Mucosa of stomach (tissue), 1 donor: ENCODE results near the gene HHATL.

Source experiments
- H3K27me3 ChIP-seq: one replicate; pipeline ENCODE4 v1.7.0; 2013; ENCODE audit warnings: mild to moderate bottlenecking, low read length; ENCODE audit not compliant: control insufficient read depth, insufficient read depth
- H3K36me3 ChIP-seq: one replicate; pipeline ENCODE4 v1.7.0; 2013; ENCODE audit warnings: low read length; ENCODE audit not compliant: control insufficient read depth, insufficient read depth
- H3K4me1 ChIP-seq: one replicate; pipeline ENCODE4 v1.7.0; 2013; ENCODE audit warnings: mild to moderate bottlenecking, low read length; ENCODE audit not compliant: control insufficient read depth, insufficient read depth
- H3K4me3 ChIP-seq: one replicate; pipeline ENCODE4 v1.7.0; 2013; ENCODE audit warnings: low read length
- H3K9ac ChIP-seq: one replicate; pipeline ENCODE4 v1.7.0; 2013; ENCODE audit warnings: mild to moderate bottlenecking, low read length, moderate library complexity
- H3K9me3 ChIP-seq: one replicate; pipeline ENCODE4 v1.7.0; 2013; ENCODE audit warnings: mild to moderate bottlenecking, low read length, moderate library complexity; ENCODE audit not compliant: control insufficient read depth
- donor health status: Pancreatic carcinoma.

Gene HHATL

DNA sequence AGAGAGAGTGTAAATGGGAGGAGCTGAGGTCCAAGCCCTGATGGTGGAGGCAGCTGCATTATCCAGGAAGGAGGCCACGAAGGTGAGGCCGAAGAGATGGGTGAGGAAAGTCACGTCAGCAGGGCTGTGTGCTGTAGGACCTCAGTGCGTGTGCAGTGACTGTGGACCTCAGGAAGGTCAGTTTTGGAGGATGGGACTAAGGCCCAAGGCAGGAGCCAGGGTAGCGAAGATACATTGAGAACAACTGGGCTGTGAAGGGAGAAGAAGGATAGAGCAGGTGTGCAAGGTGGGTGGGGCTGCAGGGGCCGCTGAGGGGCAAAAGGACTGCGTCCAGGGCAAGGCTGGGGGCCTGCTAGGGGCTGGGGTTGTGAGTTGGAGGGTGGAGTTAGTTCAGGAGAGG, 12.4 kb downstream of the HHATL start:
- Histone ChIP-seq H3K4me1 (no peaks in the 10 kb centered on the region), H3K4me3 (no peak overlapping the region), H3K36me3 (no peaks in the 10 kb centered on the region), H3K27me3 (peaks cover 19% of the 10 kb centered on the region), H3K9ac (no peak overlapping the region), H3K9me3 (no peaks in the 10 kb centered on the region)

DNA sequence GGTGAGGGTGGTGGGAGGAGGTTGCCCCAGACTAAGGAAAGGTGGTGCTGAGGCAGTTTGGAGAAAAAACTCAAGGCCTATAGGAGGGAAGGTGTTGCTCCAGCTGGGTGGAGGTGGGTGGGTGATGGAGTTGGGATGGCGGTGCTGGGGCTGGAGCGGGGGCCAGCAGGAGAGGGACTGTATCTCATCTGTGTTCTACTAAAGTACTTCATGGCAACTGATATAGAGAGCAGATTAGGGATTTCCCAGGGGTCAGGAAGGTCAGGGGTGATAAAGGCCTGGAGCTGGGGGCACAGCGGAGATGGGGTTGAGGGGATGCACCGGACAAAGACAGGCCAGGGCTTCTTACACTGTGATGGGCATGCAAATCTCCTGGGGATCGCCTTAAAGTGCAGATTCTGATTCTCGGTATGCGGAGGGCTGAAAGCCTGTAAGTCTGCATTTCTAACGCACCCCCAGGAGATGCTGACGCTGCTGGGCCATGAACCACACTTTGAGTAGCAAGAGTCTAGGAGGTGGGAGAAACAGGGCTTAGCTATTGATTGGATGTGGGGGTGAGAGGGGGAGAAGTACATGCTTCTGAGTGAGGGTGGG, 13.1 kb downstream of the HHATL start:
- Histone ChIP-seq H3K4me3 (no peak overlapping the region), H3K27me3 (peaks cover 21% of the 10 kb centered on the region), H3K36me3 (no peaks in the 10 kb centered on the region), H3K9ac (no peak overlapping the region), H3K9me3 (no peaks in the 10 kb centered on the region), H3K4me1 (no peaks in the 10 kb centered on the region)

DNA sequence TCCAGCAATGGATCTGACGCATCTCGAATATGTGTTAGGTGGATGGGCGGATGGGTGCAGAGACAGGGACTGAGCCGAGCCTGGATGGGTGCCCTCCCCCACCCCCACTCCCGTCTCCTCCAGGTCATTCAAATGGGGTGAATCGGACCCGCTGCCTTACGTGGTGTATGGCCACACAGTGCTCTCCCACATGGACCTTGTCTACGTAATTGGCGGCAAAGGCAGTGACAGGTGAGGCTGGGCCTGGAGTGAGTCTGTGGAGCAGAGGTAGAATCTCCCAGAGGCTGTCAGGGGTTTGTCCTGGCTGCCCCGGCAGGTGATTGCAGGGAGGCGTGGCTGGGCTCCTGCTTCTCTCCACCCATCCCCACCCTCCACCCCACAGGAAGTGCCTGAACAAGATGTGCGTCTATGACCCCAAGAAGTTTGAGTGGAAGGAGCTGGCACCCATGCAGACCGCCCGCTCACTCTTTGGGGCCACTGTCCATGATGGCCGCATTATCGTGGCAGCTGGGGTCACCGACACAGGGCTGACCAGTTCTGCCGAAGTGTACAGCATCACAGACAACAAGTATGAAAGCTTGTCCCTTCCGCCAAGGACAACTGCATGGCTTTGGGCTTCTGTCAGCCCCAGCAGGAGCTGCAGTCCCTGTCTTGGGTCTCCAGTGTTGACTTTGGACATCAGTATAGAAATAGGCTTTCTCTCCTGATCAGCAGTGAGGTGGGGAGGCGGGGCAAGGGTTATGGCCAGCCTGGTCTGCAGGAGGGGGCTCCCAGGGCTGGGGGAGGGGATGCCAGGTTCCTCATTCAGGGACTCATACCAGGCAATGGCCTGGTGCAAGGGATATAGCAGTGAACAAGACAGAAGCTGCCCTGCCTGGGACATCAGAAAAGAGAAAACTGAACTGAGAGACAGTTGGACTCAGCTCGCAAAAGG, 13.8 kb downstream of the HHATL start:
- Histone ChIP-seq H3K4me3 (no peak overlapping the region), H3K4me1 (no peaks in the 10 kb centered on the region), H3K9me3 (no peaks in the 10 kb centered on the region), H3K27me3 (peaks cover 21% of the 10 kb centered on the region), H3K36me3 (no peaks in the 10 kb centered on the region), H3K9ac (no peak overlapping the region)

DNA sequence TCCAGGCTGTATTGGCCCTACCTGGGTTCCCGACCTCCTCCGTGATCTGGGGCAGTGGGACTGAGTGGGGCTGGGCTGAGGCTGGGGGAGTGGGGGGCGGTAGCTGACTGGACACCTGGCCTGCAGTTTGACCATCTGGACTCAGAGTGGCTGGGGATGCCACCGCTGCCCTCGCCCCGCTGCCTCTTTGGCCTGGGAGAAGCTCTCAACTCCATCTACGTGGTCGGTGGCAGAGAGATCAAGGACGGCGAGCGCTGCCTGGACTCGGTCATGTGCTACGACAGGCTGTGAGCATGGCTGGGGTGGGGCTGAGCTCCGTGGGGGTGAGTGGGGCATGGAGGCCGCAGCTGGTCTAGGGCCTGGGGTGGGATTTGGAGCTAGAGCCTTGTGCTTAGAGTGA, 14.6 kb downstream of the HHATL start:
- Histone ChIP-seq H3K4me3 (no peak overlapping the region), H3K4me1 (no peaks in the 10 kb centered on the region), H3K36me3 (no peaks in the 10 kb centered on the region), H3K27me3 (peaks cover 21% of the 10 kb centered on the region), H3K9ac (no peak overlapping the region), H3K9me3 (no peaks in the 10 kb centered on the region)

DNA sequence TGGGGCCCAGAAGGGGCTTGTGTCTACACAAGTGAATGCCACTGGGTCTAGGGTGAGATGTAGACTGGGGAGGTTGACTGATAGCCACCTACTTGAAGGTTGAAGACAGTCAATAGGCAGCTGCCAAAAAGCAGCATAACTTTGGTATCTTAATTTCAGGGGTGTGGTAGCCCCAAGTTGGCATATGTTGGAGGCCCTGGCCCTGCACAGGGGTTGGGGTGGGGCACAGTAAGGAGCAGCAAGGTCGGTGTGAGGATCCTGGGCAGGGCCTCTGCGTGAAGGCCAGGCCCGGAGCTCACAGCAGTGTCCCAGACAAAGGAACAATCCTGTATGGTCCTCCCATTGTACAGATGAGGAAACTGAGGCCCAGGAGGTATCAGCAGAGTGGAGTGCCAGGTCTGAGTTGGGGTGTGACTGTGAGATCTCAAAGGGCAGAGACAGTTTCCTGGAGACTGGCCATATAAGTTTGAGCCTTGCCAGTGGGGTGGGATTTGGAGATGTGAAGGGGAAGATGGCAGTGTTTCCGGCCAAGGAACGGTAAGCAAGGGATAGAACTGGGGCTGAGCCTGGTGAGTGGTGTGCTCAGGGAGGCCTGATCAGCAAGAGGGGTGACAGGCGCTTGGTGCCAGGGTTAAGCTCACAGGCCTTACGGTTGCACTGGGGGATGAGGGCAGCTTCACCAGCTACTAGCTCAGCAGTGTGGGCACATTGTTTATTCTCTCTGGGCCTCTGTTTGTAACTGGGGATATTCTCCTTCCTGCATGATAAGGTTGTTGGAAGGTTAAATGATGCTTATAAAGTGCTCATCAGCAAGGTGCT, 15.6 kb downstream of the HHATL start:
- Histone ChIP-seq H3K36me3 (no peaks in the 10 kb centered on the region), H3K4me1 (no peaks in the 10 kb centered on the region), H3K9ac (no peak overlapping the region), H3K4me3 (no peak overlapping the region), H3K9me3 (no peaks in the 10 kb centered on the region), H3K27me3 (peaks cover 21% of the 10 kb centered on the region)

DNA sequence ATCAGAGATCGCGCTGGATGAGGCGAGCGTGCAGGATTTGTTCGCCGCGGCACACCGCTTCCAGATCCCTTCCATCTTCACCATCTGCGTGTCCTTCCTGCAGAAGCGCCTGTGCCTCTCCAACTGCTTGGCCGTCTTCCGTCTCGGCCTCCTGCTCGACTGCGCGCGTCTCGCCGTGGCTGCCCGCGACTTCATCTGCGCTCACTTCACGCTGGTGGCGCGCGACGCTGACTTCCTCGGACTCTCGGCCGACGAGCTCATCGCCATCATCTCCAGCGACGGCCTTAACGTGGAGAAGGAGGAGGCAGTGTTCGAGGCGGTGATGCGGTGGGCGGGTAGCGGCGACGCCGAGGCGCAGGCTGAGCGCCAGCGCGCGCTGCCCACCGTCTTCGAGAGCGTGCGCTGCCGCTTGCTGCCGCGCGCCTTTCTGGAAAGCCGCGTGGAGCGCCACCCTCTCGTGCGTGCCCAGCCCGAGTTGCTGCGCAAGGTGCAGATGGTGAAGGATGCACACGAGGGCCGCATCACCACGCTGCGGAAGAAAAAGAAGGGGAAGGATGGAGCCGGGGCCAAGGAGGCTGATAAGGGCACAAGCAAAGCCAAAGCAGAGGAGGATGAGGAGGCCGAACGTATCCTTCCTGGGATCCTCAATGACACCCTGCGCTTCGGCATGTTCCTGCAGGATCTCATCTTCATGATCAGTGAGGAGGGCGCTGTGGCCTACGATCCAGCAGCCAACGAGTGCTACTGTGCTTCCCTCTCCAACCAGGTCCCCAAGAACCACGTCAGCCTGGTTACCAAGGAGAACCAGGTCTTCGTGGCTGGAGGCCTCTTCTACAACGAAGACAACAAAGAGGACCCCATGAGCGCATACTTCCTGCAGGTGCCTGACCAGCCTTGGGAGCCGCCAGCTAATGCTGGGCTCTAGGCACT, 16.4 kb downstream of the HHATL start:
- Histone ChIP-seq H3K4me1 (no peaks in the 10 kb centered on the region), H3K27me3 (peaks cover 21% of the 10 kb centered on the region), H3K4me3 (no peak overlapping the region), H3K9ac (no peak overlapping the region), H3K36me3 (no peaks in the 10 kb centered on the region), H3K9me3 (no peaks in the 10 kb centered on the region)

- peaks cover 21% of the 10 kb centered on the region for H3K27me3 ChIP-seq
- H3K4me3 ChIP-seq, result no peak within 1 kb of the TSS
- no peaks in the 10 kb centered on the region for H3K36me3 ChIP-seq
- H3K4me1 ChIP-seq, result no peaks in the 10 kb centered on the region
- H3K9me3 ChIP-seq, result no peaks in the 10 kb centered on the region
- no peak within 1 kb of the TSS for H3K9ac ChIP-seq
These were observed 17.2 kb downstream of the HHATL start, which contains the start of gene KLHL40 for GRCh38 chr3:42685363-42685881. TSS of gene KLHL40 (plus strand) at chr3:42685537. CDS start at chr3:42685619, 82 bp downstream.

DNA sequence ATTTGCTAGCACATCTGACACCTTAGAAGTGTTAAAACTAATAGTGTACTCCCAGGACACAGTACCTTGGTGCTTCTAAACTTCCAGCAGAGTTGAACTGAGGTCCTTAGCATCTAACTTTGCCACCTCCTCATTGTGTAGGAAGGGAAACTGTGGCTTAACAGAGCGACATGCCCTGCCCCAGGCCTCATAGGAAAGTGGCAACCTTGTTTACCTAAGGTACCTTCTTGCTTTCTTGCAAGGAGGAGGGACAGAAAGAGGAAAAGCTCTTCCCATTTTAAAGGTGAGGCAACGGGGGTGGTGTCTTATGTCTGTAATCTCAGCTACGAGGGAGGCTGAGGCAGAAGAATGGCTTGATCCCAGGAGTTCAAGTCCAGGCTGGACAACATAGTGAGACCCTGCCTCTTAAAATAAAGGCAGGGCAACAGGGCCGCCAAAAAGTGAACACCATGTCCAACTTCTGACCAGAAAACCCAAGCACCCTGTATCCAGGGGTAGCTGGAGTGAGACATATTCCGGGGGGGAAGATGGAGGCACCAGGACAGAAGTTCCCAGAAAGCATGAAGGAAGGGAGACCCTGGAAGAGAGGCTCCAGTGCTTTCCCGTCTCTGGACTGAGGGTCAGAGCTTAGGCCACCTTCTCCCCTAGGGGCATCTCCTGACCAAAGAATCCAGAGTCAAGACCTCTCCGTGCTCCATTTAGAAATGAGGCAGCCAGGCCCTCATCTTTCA, 17.8 kb downstream of the HHATL start:
- Histone ChIP-seq H3K4me1 (no peaks in the 10 kb centered on the region), H3K9me3 (no peaks in the 10 kb centered on the region), H3K4me3 (no peak overlapping the region), H3K36me3 (no peaks in the 10 kb centered on the region), H3K27me3 (peaks cover 21% of the 10 kb centered on the region), H3K9ac (no peak overlapping the region)

- H3K9ac ChIP-seq, result no peak overlapping the region
These were observed 18.6 kb downstream of the HHATL start for GRCh38 chr3:42683875-42684598.

DNA sequence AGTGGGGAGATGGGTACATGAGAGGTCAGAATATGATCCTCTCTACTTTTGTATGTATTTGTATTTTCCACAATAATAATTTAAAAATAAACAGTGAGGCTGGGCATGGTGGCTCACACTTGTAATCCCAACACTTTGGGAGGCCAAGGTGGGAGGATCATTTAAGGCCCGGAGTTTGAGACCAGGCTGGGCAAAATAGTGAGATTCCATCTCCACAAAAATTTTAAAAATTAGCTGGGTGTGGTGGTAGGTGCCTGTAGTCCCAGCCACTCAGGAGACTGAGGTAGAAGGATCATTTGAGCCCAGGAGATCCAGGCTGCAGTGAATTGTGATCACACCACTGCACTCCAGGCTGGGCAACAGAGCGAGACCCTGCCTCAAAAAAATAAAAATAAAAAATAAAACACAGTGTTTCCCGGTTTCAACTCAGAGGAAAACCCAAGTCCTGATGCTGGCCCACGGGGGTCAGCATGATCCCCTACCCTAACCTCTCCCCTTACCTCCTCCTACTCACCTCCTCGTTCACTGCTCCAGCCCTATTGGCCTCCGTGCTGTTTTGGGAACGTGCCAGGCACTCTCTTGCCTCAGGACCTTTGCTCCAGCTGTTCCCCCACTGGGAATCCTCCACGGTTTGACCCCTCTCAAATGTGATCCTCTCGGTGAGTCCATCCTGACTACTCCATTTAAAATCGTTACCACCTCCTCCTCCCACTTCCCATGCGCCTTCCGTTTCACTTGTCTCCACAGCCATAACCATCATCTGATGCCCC, 20.1 kb downstream of the HHATL start:
- Histone ChIP-seq H3K9me3 (no peaks in the 10 kb centered on the region), H3K27me3 (peaks cover 21% of the 10 kb centered on the region), H3K9ac (no peak overlapping the region), H3K36me3 (no peaks in the 10 kb centered on the region), H3K4me1 (no peaks in the 10 kb centered on the region), H3K4me3 (no peak overlapping the region)

More at GRCh38 chr3:42683875-42684598, 18.6 kb downstream of the HHATL start:
- H3K9me3 ChIP-seq, result no peaks in the 10 kb centered on the region
- no peaks in the 10 kb centered on the region for H3K36me3 ChIP-seq
- no peak overlapping the region for H3K4me3 ChIP-seq
- peaks cover 21% of the 10 kb centered on the region for H3K27me3 ChIP-seq
- H3K4me1 ChIP-seq, result no peaks in the 10 kb centered on the region
